CD4-positive, alpha-beta T cell (primary cell): ENCODE data around the gene SERPINA10. TPM values are rescaled to one million over a fixed set of nuclear protein-coding genes. Genes with fewer than 3 reads are reported as not detected.

Experiments used
- ATAC-seq: fragments of 200-7000 bp; cut with Tn5 transposase; one replicate; pipeline ENCODE4 v1.10.0; 2022; ENCODE audit warnings: mild to moderate bottlenecking; ENCODE audit not compliant: poor library complexity
- CTCF ChIA-PET: fragments of 350-600 bp; sonication (Branson Sonifier 250); formaldehyde crosslinking; loops from one replicate; lab custom pipeline; 2021; ENCODE audit warnings: antibody characterized with exemption, inconsistent platforms; lab: Charles Lee
- POLR2A ChIA-PET: fragments of 350-600 bp; sonication (Branson Sonifier 250); formaldehyde crosslinking; loops from one replicate; lab custom pipeline; 2021; ENCODE audit warnings: antibody characterized with exemption, inconsistent platforms; lab: Charles Lee
- DNase-seq, 14 experiments: peaks; one replicate each; pipeline ENCODE4 v3.0.0-alpha.2; 2013 to 2020; ENCODE audit warnings: mixed read lengths in 2 of 14
- H3K27ac ChIP-seq, 2 donors: one replicate each; pipeline versions ENCODE4 v1.5.1 to v1.7.0; 2013; ENCODE audit warnings: low read length in 2 of 2, low read depth in 1 of 2, mild to moderate bottlenecking in 1 of 2
- H3K27me3 ChIP-seq, 2 experiments: 1 replicate in 1 of 2; 2 replicates in 1 of 2; pipeline versions ENCODE4 v1.6.1 to v1.7.0; 2013; ENCODE audit warnings: low read length in 2 of 2, control low read depth in 1 of 2, mild to moderate bottlenecking in 1 of 2, moderate library complexity in 1 of 2; ENCODE audit not compliant: insufficient read depth in 2 of 2, control insufficient read depth in 1 of 2
- H3K36me3 ChIP-seq: one replicate; pipeline ENCODE4 v1.6.1; 2013; ENCODE audit warnings: low read length, control low read depth; ENCODE audit not compliant: insufficient read depth
- H3K4me1 ChIP-seq: one replicate; pipeline ENCODE4 v1.6.1; 2013; ENCODE audit warnings: low read length, control low read depth; ENCODE audit not compliant: insufficient read depth
- H3K4me3 ChIP-seq: one replicate; pipeline ENCODE4 v1.5.1; 2013; ENCODE audit warnings: mild to moderate bottlenecking, low read length, moderate library complexity
- H3K9me3 ChIP-seq, 2 experiments: 1 replicate in 1 of 2; 2 replicates in 1 of 2; pipeline versions ENCODE4 v1.6.1 to v1.7.0; 2013; ENCODE audit warnings: low read length in 2 of 2, mild to moderate bottlenecking in 2 of 2, control low read depth in 1 of 2, moderate library complexity in 1 of 2; ENCODE audit not compliant: control insufficient read depth in 1 of 2, insufficient read depth in 1 of 2
- H3K27ac Mint-ChIP-seq: one replicate; pipeline ENCODE4 v1.8.0; 2020; ENCODE audit warnings: mixed read lengths
- H3K27me3 Mint-ChIP-seq: one replicate; pipeline ENCODE4 v1.8.0; 2021; ENCODE audit warnings: mixed read lengths
- H3K36me3 Mint-ChIP-seq: one replicate; pipeline ENCODE4 v1.8.0; 2021; ENCODE audit warnings: low read depth, mixed read lengths
- H3K4me1 Mint-ChIP-seq: one replicate; pipeline ENCODE4 v1.8.0; 2021; ENCODE audit warnings: low read depth, mixed read lengths
- H3K4me3 Mint-ChIP-seq: one replicate; pipeline ENCODE4 v1.8.0; 2020; ENCODE audit warnings: mild to moderate bottlenecking, mixed read lengths
- H3K9me3 Mint-ChIP-seq: one replicate; pipeline ENCODE4 v1.8.0; 2020; ENCODE audit warnings: mixed read lengths
- intact Hi-C, 2 experiments: fragments of 100-400 bp; cut with DNase I in 1 of 2; cut with micrococcal nuclease in 1 of 2; formaldehyde crosslinking; loops; one replicate each; pipeline versions ENCODE4 v1.15.1 to v1.9.0; 2023 to 2025; cut with DNase I, micrococcal nuclease
- polyA plus RNA-seq, 2 donors: library from polyadenylated mRNA; unstranded; fragments of 120-200 nt; gene quantifications; one replicate each; pipeline ENCODE4 v1.2.1, GENCODE V29; 2013
- total RNA-seq, 174 experiments: library from RNA in 2 of 174; stranded (reverse) in 2 of 174; gene quantifications; one replicate each; pipeline ENCODE4 v1.2.3 and lab custom pipeline; 2021 to 2026
- TF ChIP-seq, protein P1 (sequence below): fragments of 200-600 bp; IDR thresholded peaks from one replicate; pipeline ENCODE4 v1.8.0; 2022; ENCODE audit warnings: antibody characterized with exemption, mild to moderate bottlenecking

Gene SERPINA10, protein sequence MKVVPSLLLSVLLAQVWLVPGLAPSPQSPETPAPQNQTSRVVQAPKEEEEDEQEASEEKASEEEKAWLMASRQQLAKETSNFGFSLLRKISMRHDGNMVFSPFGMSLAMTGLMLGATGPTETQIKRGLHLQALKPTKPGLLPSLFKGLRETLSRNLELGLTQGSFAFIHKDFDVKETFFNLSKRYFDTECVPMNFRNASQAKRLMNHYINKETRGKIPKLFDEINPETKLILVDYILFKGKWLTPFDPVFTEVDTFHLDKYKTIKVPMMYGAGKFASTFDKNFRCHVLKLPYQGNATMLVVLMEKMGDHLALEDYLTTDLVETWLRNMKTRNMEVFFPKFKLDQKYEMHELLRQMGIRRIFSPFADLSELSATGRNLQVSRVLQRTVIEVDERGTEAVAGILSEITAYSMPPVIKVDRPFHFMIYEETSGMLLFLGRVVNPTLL
- total RNA-seq, result not detected
- 0.05 TPM for polyA plus RNA-seq (2013, experiment 1 of 2)
- polyA plus RNA-seq (2013, experiment 2 of 2), result 0.07 TPM
- total RNA-seq (lab: John Stamatoyannopoulos, UW), result 0 to 0.13 (median 0) reads per million in 172 experiments

DNA sequence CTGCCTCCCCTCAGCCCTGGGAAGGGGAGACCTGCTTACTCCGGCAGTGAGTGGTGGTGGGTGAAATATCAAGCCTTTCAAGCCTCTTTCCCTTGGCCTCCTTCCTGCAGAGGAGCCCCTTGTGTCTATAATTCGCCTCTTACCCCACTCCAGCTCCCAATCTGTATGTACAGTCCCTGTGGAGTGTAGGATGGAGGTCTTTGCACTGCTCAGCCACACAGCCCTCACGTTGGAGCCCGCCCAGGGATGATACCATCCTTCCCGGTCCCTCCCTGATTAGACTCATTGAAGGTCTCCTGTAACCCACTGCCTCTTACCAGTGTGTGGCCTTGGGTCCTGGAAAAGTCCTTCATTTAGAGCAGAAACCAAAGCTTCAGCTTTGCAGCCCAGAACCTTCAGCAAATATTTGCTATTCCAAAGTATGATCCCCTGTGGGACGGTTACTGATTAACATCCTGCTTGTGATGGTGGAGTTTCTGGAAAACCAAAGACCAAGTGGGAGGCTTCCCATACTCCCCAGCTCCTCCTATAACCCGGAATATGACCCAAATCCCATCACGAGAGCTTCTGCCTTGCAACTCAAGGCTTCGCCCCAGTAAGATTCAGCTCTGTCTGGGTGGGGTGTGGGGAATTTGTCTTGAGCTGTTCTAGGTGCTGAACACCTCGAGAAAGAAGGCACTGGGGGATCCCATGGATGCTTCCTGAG is at the start of gene SERPINA10:
Gene SERPINA10, minus strand, starts transcription at position 397 of the 706 bp plus-strand sequence. CDS start 2,675 bp downstream, outside the sequence.
- DNase-seq, result no peak
- no peak within 1 kb of the TSS for H3K4me3 Mint-ChIP-seq
- CTCF ChIA-PET, result no interaction called here
- H3K27ac ChIP-seq, result no peak within 1 kb of the TSS
- intact Hi-C loops, result no loop called here
- no peaks in the 10 kb centered on the region for H3K36me3 ChIP-seq
- no peaks in the 10 kb centered on the region for H3K4me1 Mint-ChIP-seq
- TF ChIP-seq, protein P1, sequence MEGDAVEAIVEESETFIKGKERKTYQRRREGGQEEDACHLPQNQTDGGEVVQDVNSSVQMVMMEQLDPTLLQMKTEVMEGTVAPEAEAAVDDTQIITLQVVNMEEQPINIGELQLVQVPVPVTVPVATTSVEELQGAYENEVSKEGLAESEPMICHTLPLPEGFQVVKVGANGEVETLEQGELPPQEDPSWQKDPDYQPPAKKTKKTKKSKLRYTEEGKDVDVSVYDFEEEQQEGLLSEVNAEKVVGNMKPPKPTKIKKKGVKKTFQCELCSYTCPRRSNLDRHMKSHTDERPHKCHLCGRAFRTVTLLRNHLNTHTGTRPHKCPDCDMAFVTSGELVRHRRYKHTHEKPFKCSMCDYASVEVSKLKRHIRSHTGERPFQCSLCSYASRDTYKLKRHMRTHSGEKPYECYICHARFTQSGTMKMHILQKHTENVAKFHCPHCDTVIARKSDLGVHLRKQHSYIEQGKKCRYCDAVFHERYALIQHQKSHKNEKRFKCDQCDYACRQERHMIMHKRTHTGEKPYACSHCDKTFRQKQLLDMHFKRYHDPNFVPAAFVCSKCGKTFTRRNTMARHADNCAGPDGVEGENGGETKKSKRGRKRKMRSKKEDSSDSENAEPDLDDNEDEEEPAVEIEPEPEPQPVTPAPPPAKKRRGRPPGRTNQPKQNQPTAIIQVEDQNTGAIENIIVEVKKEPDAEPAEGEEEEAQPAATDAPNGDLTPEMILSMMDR, result no peak
- H3K27me3 ChIP-seq, result peaks cover 0 to 5% of the 10 kb centered on the region in 2 experiments
- no peaks in the 10 kb centered on the region for H3K4me1 ChIP-seq
- no peak within 1 kb of the TSS for H3K4me3 ChIP-seq
- POLR2A ChIA-PET, result no interaction called here
- no peaks in the 10 kb centered on the region for H3K9me3 Mint-ChIP-seq
- no peak within 1 kb of the TSS for H3K27ac Mint-ChIP-seq
- H3K27me3 Mint-ChIP-seq, result peaks cover 8% of the 10 kb centered on the region
- no peaks in the 10 kb centered on the region for H3K36me3 Mint-ChIP-seq
- ATAC-seq, result no peak
- H3K9me3 ChIP-seq, result peaks cover 0 to 8% of the 10 kb centered on the region in 2 experiments

DNA sequence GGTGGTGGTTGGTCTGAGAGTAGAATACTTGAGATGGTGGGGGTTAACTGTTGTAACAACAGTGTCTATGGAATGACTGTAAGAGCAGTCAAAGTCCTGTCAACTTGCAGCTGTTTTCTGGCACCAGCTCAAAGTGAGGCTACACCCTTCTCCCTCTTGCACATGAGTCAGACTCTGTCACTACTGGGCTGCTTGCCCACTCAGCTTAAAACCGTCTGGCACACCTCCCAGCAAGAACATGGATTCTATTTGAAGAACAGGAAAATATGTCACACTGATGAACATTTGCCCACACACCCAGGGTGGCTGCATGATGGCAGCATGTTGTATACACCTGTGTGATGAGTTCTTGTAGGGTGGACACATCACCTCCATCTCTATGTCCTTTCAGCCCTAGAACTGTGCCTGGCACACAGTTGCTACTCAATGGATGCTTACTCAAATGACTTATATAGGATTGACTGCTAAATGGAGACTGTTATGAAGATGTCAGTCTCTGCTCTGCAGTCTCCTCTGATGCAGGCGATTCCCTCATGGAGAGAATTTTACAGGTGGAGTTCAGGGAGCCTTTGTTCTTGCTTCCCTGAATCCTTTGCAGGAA is 49.4 kb upstream of the SERPINA10 start:
- POLR2A ChIA-PET, result no interaction called here
- peaks cover 7% of the 10 kb centered on the region for H3K27me3 Mint-ChIP-seq
- intact Hi-C loops, result no loop called here
- no peaks in the 10 kb centered on the region for H3K36me3 Mint-ChIP-seq
- Histone ChIP-seq H3K4me1 (peaks cover 17% of the 10 kb centered on the region), H3K9me3 (peaks cover 0 to 8% of the 10 kb centered on the region in 2 experiments), H3K36me3 (no peaks in the 10 kb centered on the region), H3K4me3 (no peak overlapping the region), H3K27ac (no peak overlapping the region), H3K27me3 (peaks cover 0 to 4% of the 10 kb centered on the region in 2 experiments)
- H3K9me3 Mint-ChIP-seq, result peaks cover 5% of the 10 kb centered on the region
- H3K27ac Mint-ChIP-seq, result no peak overlapping the region
- no peak overlapping the region for H3K4me3 Mint-ChIP-seq
- TF ChIP-seq, protein P1, result no peak
- CTCF ChIA-PET, result no interaction called here
- ATAC-seq (peak; percentile 15), DNase-seq (peak in 2 of 14 experiments; percentile 29 to 62)
- H3K4me1 Mint-ChIP-seq, result peaks cover 30% of the 10 kb centered on the region

DNA sequence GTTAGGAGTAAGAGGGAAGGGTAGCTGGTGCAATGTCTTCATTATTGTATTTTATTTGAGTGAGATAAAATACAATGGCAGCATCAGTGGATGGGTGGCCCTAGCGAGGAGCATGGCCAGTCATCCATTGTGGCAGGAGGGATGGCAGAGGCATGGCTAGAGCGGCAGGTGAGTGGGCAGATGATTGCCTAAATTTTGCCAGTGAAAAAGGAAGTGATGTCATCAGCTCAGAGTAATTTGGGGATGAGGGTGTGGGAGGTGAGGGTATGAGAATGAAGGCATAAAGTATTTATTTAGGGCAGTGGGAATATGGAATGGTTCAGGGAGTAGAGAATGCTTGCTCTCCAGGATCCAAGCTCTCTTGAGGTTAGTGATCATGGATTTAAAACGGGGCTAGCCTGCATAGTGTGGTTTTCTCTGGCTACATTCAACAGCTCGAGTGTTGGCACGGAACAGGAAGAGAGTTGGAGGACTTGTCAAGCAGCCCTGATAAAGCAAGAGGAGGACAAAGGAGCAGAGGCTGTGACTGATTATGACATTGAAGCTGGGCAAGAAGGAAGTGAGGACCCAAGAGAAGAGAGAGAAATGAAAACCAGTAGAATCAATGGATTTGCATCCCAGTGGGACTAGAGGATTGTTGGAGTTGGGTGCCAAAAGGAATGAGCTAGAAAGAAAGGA is 48.7 kb upstream of the SERPINA10 start:
- Histone ChIP-seq H3K9me3 (peaks cover 0 to 8% of the 10 kb centered on the region in 2 experiments), H3K36me3 (no peaks in the 10 kb centered on the region), H3K27ac (no peak overlapping the region), H3K4me1 (peaks cover 10% of the 10 kb centered on the region), H3K27me3 (peaks cover 0 to 4% of the 10 kb centered on the region in 2 experiments), H3K4me3 (no peak overlapping the region)
- ChIA-PET POLR2A (no interaction called here), CTCF (no interaction called here)
- ATAC-seq, result no peak
- H3K4me3 Mint-ChIP-seq, result no peak overlapping the region
- intact Hi-C loops, result no loop called here
- peaks cover 7% of the 10 kb centered on the region for H3K27me3 Mint-ChIP-seq
- H3K36me3 Mint-ChIP-seq, result no peaks in the 10 kb centered on the region
- peaks cover 5% of the 10 kb centered on the region for H3K9me3 Mint-ChIP-seq
- TF ChIP-seq, protein P1, result no peak
- no peak for DNase-seq
- H3K4me1 Mint-ChIP-seq, result peaks cover 25% of the 10 kb centered on the region
- H3K27ac Mint-ChIP-seq, result no peak overlapping the region
